KMS-11 (cell line): Measurements from ENCODE around the gene KLHL14.

Experiments used
- H2AFZ ChIP-seq: fragments of 200-600 bp; sonication (generic); 2 replicates; pipeline ENCODE4 v1.6.1; 2016; ENCODE audit warnings: antibody characterized with exemption, mixed run types, low read depth
- H3K27ac ChIP-seq: fragments of 200-600 bp; sonication (generic); 2 replicates; pipeline ENCODE4 v1.6.1; 2016; ENCODE audit warnings: mild to moderate bottlenecking, mixed run types
- H3K27me3 ChIP-seq: fragments of 200-600 bp; sonication (generic); 2 replicates; pipeline ENCODE4 v1.6.1; 2017; ENCODE audit warnings: mild to moderate bottlenecking, low read depth, mixed run types, moderate library complexity; ENCODE audit not compliant: insufficient read depth
- H3K36me3 ChIP-seq: fragments of 200-600 bp; sonication (generic); 2 replicates; pipeline ENCODE4 v1.6.1; 2017; ENCODE audit warnings: mild to moderate bottlenecking, mixed run types; ENCODE audit not compliant: insufficient read depth
- H3K4me1 ChIP-seq: fragments of 200-600 bp; sonication (generic); 2 replicates; pipeline ENCODE4 v1.6.1; 2016; ENCODE audit warnings: mild to moderate bottlenecking, low read depth, mixed run types; ENCODE audit not compliant: poor library complexity, severe bottlenecking
- H3K4me2 ChIP-seq: fragments of 200-600 bp; sonication (generic); 2 replicates; pipeline ENCODE4 v1.7.0; 2016; ENCODE audit warnings: mild to moderate bottlenecking, mixed run types
- H3K4me3 ChIP-seq: fragments of 200-600 bp; sonication (generic); IDR thresholded peaks from 2 replicates; pipeline ENCODE4 v1.6.1; 2017; ENCODE audit warnings: low read depth, low read length, mixed read lengths; ENCODE audit not compliant: insufficient read depth
- H3K79me2 ChIP-seq: fragments of 200-600 bp; sonication (generic); 2 replicates; pipeline ENCODE4 v1.6.1; 2016; ENCODE audit warnings: low read depth, mixed run types; ENCODE audit not compliant: insufficient read depth
- H3K9ac ChIP-seq: fragments of 200-600 bp; sonication (generic); 2 replicates; pipeline ENCODE4 v1.6.1; 2016; ENCODE audit warnings: mild to moderate bottlenecking, mixed run types
- H4K20me1 ChIP-seq: fragments of 200-600 bp; sonication (generic); 2 replicates; pipeline ENCODE4 v1.6.1; 2016; ENCODE audit warnings: mild to moderate bottlenecking, mixed run types; ENCODE audit not compliant: insufficient read depth
- TF ChIP-seq, protein P1 (sequence below): fragments of 200-600 bp; sonication (generic); conservative IDR thresholded peaks from 2 replicates; pipeline ENCODE4 v1.6.1; 2017; ENCODE audit warnings: low read depth, mild to moderate bottlenecking, antibody characterized with exemption, low read length, moderate library complexity, mixed read lengths

The KLHL14 gene

DNA sequence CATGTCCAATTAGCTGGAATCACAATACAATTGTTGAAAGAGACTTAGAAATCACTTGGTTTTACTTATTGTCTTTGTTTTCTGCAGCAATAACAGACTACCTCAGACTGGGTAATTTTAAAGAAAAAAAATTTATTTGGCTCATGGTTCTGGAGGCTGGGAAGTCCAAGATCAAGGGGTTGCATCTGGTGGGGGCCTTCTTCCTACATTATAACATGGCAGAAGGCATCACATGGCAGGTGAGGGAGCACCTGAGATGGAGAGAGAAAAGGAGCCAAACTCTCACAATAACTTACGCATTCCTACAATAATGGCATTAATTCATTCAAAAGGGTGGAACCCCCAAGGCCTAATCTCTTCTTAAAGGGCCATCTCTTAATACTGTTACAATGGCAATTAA is 37.5 kb upstream of the KLHL14 start:
- H3K9ac ChIP-seq: no peak overlapping the region
- no peak overlapping the region for H2AFZ ChIP-seq
- no peaks in the 10 kb centered on the region for H3K36me3 ChIP-seq
- H3K4me2 ChIP-seq: no peak overlapping the region
- H3K27ac ChIP-seq: no peak overlapping the region
- H3K4me1 ChIP-seq: no peaks in the 10 kb centered on the region
- H3K79me2 ChIP-seq: no peaks in the 10 kb centered on the region
- no peaks in the 10 kb centered on the region for H4K20me1 ChIP-seq
- no peaks in the 10 kb centered on the region for H3K27me3 ChIP-seq
- TF ChIP-seq, protein P1, sequence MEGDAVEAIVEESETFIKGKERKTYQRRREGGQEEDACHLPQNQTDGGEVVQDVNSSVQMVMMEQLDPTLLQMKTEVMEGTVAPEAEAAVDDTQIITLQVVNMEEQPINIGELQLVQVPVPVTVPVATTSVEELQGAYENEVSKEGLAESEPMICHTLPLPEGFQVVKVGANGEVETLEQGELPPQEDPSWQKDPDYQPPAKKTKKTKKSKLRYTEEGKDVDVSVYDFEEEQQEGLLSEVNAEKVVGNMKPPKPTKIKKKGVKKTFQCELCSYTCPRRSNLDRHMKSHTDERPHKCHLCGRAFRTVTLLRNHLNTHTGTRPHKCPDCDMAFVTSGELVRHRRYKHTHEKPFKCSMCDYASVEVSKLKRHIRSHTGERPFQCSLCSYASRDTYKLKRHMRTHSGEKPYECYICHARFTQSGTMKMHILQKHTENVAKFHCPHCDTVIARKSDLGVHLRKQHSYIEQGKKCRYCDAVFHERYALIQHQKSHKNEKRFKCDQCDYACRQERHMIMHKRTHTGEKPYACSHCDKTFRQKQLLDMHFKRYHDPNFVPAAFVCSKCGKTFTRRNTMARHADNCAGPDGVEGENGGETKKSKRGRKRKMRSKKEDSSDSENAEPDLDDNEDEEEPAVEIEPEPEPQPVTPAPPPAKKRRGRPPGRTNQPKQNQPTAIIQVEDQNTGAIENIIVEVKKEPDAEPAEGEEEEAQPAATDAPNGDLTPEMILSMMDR: no peak
- H3K4me3 ChIP-seq: no peak overlapping the region

DNA sequence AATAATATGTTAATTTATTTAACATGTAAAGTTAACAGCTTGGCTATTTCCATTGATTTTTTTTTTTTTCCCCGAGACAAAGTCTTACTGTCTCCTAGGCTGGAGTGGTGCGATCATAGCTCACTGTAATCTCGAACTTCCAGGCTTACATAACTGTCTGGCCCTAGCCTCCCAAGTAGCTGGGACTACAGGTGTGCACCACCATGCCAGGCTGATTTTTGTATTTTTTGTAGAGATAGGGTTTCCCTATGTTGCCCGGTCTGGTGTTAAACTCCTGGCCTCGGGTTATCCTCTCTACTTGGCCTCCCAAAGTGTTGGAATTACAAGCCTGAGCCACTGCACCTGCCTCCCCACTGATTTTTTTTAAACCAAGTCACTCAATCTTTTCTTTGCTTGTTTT is 32.5 kb upstream of the KLHL14 start:
- Histone ChIP-seq H3K4me2 (no peak overlapping the region), H3K4me1 (no peaks in the 10 kb centered on the region), H4K20me1 (no peaks in the 10 kb centered on the region), H3K27ac (no peak overlapping the region), H3K4me3 (no peak overlapping the region), H3K79me2 (no peaks in the 10 kb centered on the region), H3K9ac (no peak overlapping the region), H2AFZ (no peak overlapping the region), H3K27me3 (no peaks in the 10 kb centered on the region), H3K36me3 (no peaks in the 10 kb centered on the region)
- TF ChIP-seq, protein P1: no peak

DNA sequence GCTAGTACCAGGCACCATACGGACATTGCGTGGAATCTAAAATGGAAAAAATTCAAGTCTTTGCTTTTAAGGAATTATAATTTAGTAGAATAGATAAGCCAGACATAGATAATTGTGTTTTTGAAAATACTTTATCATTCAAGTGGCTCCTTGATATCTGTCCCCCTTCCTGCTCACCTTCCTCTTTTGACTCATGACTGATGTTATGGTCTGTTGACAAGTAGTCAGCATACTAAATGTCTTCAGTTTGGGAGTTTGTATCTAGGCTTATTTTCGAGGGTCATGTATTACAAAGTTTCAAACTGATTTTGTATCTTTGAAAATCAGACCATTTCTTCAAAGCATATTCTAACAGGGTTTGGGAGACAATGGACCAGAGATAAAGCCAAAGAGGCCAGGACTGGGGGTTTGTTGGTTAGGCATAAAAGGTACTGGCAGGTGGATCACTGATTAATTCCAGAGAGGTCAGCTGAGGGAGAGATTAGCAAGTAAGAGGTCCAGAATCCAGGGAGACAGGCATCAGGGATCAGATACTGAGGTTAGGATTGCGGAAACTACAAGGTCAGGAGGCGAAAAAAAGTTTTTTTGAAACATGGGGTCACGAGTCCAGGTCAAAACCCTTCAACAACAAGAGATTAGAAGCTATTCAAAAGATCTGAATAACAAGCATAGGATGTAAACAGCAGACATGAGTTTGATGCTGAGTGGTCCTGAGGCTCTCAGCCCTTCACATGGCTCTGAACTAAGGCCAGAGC is 31.5 kb upstream of the KLHL14 start:
- Histone ChIP-seq H2AFZ (no peak overlapping the region), H4K20me1 (no peaks in the 10 kb centered on the region), H3K27me3 (no peaks in the 10 kb centered on the region), H3K27ac (no peak overlapping the region), H3K36me3 (no peaks in the 10 kb centered on the region), H3K79me2 (no peaks in the 10 kb centered on the region), H3K9ac (no peak overlapping the region), H3K4me1 (no peaks in the 10 kb centered on the region), H3K4me3 (no peak overlapping the region), H3K4me2 (no peak overlapping the region)
- TF ChIP-seq, protein P1: no peak

DNA sequence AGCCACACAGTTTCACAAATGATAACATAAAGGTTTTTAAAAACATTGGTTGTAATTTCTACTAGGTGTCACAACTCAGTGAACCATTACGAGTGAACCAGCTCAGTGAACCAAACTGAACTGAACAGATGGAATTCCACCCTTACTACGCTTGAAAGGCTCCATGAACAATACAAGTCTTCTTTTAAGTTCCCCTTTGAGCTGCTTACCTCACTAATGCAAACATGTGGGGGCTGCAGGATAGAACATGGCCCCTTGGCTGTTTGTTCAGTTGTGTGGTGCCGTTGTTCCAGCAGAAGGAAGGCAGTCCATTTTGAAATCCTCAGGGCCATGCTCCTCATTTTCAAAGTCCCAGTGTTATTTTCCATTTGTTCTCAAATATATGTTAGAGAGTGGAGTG is 30.7 kb upstream of the KLHL14 start:
- H3K36me3 ChIP-seq: no peaks in the 10 kb centered on the region
- H3K4me1 ChIP-seq: no peaks in the 10 kb centered on the region
- H4K20me1 ChIP-seq: no peaks in the 10 kb centered on the region
- H3K27ac ChIP-seq: no peak overlapping the region
- no peak overlapping the region for H3K4me2 ChIP-seq
- H3K4me3 ChIP-seq: no peak overlapping the region
- no peak overlapping the region for H2AFZ ChIP-seq
- TF ChIP-seq, protein P1: no peak
- no peaks in the 10 kb centered on the region for H3K27me3 ChIP-seq
- H3K9ac ChIP-seq: no peak overlapping the region
- no peaks in the 10 kb centered on the region for H3K79me2 ChIP-seq
